ENCODE measurements around the gene EYA3. TPM values are rescaled to one million over a fixed set of nuclear protein-coding genes. Genes with fewer than 3 reads are reported as not detected.

The EYA3 gene
- total and polyA plus RNA-seq, 2 of the 8 experiments (the other 6 are each of a cell fraction or from before 2014, with no cell fraction given) = 15.0 to 33.9 TPM

DNA sequence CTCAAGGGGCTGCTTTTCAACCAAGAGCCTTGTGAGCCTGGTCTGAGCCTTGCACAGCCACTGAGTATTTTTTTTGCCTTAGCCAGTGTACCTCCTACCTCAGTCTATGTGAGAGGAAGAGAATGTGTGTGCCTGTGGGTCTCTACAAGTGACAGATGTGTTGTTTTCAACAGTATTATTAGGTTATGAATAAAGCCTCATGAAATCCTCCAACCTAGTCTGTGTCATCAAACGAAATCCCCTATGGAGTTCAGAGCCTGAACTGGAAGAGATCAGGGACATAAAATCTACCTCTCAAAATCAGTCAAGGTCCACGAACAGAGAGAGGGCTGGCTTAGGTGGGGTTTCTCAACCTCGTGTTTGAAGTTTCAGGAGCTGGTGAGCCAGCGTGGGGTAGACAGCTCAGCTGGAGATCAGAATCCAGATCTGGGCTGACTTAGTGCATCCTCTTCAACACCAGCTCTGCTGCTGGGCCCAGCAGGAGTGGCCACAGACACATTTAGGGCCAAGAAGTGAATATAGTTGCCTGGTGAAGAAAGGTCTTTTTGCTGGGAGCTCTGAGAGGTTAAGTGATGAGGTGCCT lies 120.4 kb downstream of the EYA3 start:
- CTCF ChIA-PET (ENCODE audit: partially characterized antibody) = interaction anchor here (0.6 to 1.8 kb wide), 5 partner anchors 12 to 150 kb away, joined by 3 to 7 read pairs (median 4); no protein-coding TSS in a partner anchor
- no peak overlapping the region for H3K27ac ChIP-seq (ENCODE audit: low read depth, low read length)
- H3K18ac ChIP-seq (ENCODE audit: extremely low read depth, low read length) = no peak overlapping the region
- H4K8ac ChIP-seq (ENCODE audit: extremely low read depth, insufficient read depth, low read length) = no peak overlapping the region
- FAIRE-seq = no peak
- no peak overlapping the region for H2AFZ ChIP-seq (ENCODE audit: low read length)
- no peak overlapping the region for H2BK5ac ChIP-seq (ENCODE audit: low read depth, low read length)
- no peaks in the 10 kb centered on the region for H3K23me2 ChIP-seq (ENCODE audit: low read depth, low read length)
- no peak overlapping the region for H2BK12ac ChIP-seq (ENCODE audit: low read depth, low read length)
- H3K79me1 ChIP-seq (ENCODE audit: low read depth, low read length) = no peaks in the 10 kb centered on the region
- H3K14ac ChIP-seq (ENCODE audit: insufficient read length) = no peak overlapping the region
- no peak overlapping the region for H4K5ac ChIP-seq (ENCODE audit: insufficient read length, low read depth, low read length)
- H2BK15ac ChIP-seq (ENCODE audit: low read length) = no peak overlapping the region
- no peak overlapping the region for H2BK120ac ChIP-seq (replicated peaks; ENCODE audit: low read depth, low read length)
- H3K9ac ChIP-seq (replicated peaks in 1 of 4; ENCODE audit: extremely low read depth in 1 of 4, low read depth in 3 of 4, low read length in 3 of 4) = no peak overlapping the region; a peak in 1 of 7 replicates
- H2BK20ac ChIP-seq (ENCODE audit: low read length) = no peak overlapping the region
- DNase-seq (ENCODE audit: low read depth in 1 of 2, low spot score in 2 of 2) = no peak
- peaks cover 0 to 2% of the 10 kb centered on the region in 2 experiments for H4K20me1 ChIP-seq (replicated peaks in 1 of 2; ENCODE audit: control insufficient read depth in 1 of 2, insufficient read depth in 2 of 2, low read length in 2 of 2)
- WGBS, 2 experiments (ENCODE audit: extremely low coverage in 1 of 2, insufficient coverage in 1 of 2, insufficient read length in 1 of 2, insufficient replicate concordance in 2 of 2, low coverage in 1 of 2, low lambda C conversion rate in 2 of 2, missing lambda C conversion rate in 1 of 2) = 75% methylated on average over 4 of the region's 4 CpGs; no CpG with 5 or more reads in 1 of the 2 experiments
- TF ChIP-seq, protein P1, sequence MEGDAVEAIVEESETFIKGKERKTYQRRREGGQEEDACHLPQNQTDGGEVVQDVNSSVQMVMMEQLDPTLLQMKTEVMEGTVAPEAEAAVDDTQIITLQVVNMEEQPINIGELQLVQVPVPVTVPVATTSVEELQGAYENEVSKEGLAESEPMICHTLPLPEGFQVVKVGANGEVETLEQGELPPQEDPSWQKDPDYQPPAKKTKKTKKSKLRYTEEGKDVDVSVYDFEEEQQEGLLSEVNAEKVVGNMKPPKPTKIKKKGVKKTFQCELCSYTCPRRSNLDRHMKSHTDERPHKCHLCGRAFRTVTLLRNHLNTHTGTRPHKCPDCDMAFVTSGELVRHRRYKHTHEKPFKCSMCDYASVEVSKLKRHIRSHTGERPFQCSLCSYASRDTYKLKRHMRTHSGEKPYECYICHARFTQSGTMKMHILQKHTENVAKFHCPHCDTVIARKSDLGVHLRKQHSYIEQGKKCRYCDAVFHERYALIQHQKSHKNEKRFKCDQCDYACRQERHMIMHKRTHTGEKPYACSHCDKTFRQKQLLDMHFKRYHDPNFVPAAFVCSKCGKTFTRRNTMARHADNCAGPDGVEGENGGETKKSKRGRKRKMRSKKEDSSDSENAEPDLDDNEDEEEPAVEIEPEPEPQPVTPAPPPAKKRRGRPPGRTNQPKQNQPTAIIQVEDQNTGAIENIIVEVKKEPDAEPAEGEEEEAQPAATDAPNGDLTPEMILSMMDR (IDR thresholded peaks at IDR 0.05; ENCODE audit: control extremely low read depth in 1 of 3, insufficient read depth in 1 of 3, low read depth in 1 of 3, low read length in 3 of 3) = no peak
- TF ChIP-seq POLR2A (IDR thresholded peaks at IDR 0.05; ENCODE audit: control extremely low read depth in 1 of 2, low read depth in 2 of 2, low read length in 2 of 2) (no peak), TBP (IDR thresholded peaks at IDR 0.05; ENCODE audit: low read depth, low read length) (no peak), CHD1 (IDR thresholded peaks at IDR 0.05; ENCODE audit: low read depth, low read length) (no peak)
- no peak overlapping the region for H3K4ac ChIP-seq (replicated peaks; ENCODE audit: insufficient read length, low read depth, low read length)
- no peak overlapping the region for H3K4me2 ChIP-seq (ENCODE audit: insufficient read depth in 1 of 2, low read depth in 2 of 2, low read length in 2 of 2)
- H2AK5ac ChIP-seq (ENCODE audit: low read depth, low read length) = no peak overlapping the region
- H3K23ac ChIP-seq (ENCODE audit: insufficient read length) = no peak overlapping the region
- no peak overlapping the region for H3K56ac ChIP-seq (replicated peaks; ENCODE audit: insufficient read length, low read depth, low read length)
- H3K27me3 ChIP-seq (replicated peaks in 1 of 4; ENCODE audit: control insufficient read depth in 3 of 4, extremely low read depth in 1 of 4, insufficient read depth in 3 of 4, low read length in 3 of 4) = no peaks in the 10 kb centered on the region
- POLR2A ChIA-PET (ENCODE audit: partially characterized antibody) = interaction anchor here (1.5 to 1.8 kb wide), 4 partner anchors 9 to 36 kb away, joined by 3 to 6 read pairs (median 4); partner anchors contain the start of gene XKR8
- H3K9me3 ChIP-seq (ENCODE audit: insufficient read depth in 2 of 2, low read depth in 1 of 2, low read length in 1 of 2) = no peaks in the 10 kb centered on the region
- H3K79me2 ChIP-seq (ENCODE audit: control insufficient read depth in 1 of 2, insufficient read depth in 2 of 2, low read length in 2 of 2) = no peaks in the 10 kb centered on the region
- H3K4me3 ChIP-seq (ENCODE audit: extremely low read depth in 1 of 4, insufficient read depth in 2 of 4, low read depth in 3 of 4, low read length in 4 of 4) = no peak overlapping the region
- H3K36me3 ChIP-seq (ENCODE audit: control insufficient read depth in 2 of 4, insufficient read depth in 4 of 4, low read length in 3 of 4) = peaks cover 0 to 14% (median 7%) of the 10 kb centered on the region in 4 experiments; a peak in 4 of 8 replicates
- no peaks in the 10 kb centered on the region for H3K4me1 ChIP-seq (replicated peaks in 1 of 4; ENCODE audit: control insufficient read depth in 3 of 4, insufficient read depth in 4 of 4, low read length in 3 of 4)
- H4K91ac ChIP-seq (replicated peaks; ENCODE audit: insufficient read length, low read length) = no peak overlapping the region

Data from H1 (cell line).